ENCODE measurements around the gene RALGPS1. TPM values are rescaled to one million over a fixed set of nuclear protein-coding genes. Genes with fewer than 3 reads are reported as not detected.

Gene RALGPS1
- total RNA-seq, 4 donors from 2014 or later: 4.7 to 18.1 (median 5.0) TPM

- TF ChIP-seq CTCF (IDR thresholded peaks at IDR 0.05; ENCODE audit: low read depth): no peak
Measured at GRCh38 chr9:127022913-127023660, 108.5 kb downstream of the RALGPS1 start.

GRCh38 chr9:127025042-127025441, 110.5 kb downstream of the RALGPS1 start:
- no peak for TF ChIP-seq CTCF (IDR thresholded peaks at IDR 0.05; ENCODE audit: low read depth)

GRCh38 chr9:127027694-127028093, 113.1 kb downstream of the RALGPS1 start:
- no peak for TF ChIP-seq CTCF (IDR thresholded peaks at IDR 0.05; ENCODE audit: low read depth)

- TF ChIP-seq CTCF (IDR thresholded peaks at IDR 0.05; ENCODE audit: low read depth): no peak
Measured at GRCh38 chr9:127029548-127029947, 115.0 kb downstream of the RALGPS1 start.

GRCh38 chr9:127030814-127031740, 116.5 kb downstream of the RALGPS1 start:
- no peak for TF ChIP-seq CTCF (IDR thresholded peaks at IDR 0.05; ENCODE audit: low read depth)

- TF ChIP-seq CTCF (IDR thresholded peaks at IDR 0.05; ENCODE audit: low read depth): no peak
Measured at GRCh38 chr9:127032256-127032655, 117.7 kb downstream of the RALGPS1 start.

GRCh38 chr9:127033061-127033460, 118.5 kb downstream of the RALGPS1 start:
- TF ChIP-seq CTCF (IDR thresholded peaks at IDR 0.05; ENCODE audit: low read depth): no peak

Data from subcutaneous adipose tissue (tissue), 4 donors.